ENCODE results near the gene TLX2.

TLX2 gene

DNA sequence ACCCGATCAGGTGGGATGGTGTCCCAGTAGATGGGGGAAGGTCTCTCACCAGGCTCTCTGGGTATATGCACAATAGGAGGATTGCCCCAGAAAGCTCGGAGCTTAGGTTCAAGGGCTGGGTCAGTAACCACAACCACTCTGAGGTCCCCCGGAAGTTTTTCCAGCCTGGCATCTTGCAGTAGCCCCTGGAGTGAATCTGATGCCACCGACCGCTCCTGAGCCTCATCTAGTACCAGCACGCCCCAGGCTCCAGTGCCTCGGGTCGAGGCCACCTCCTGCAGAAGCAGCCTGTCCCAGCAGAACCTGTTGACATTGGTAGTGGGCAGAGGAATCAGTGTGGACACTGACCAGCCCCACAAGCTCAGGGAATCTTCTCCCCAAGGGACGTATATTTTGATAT, 9.8 kb downstream of the TLX2 start:
- Histone ChIP-seq H3K27ac (ENCODE audit: low read depth, low read length) (no peak overlapping the region), H3F3A (ENCODE audit: insufficient read depth) (0 out of 2 replicates have a peak, but pooled peaks cover 6% of the 10 kb centered on the region), H3K4me3 (ENCODE audit: insufficient read depth, low read length, poor library complexity, severe bottlenecking) (no peak overlapping the region)

DNA sequence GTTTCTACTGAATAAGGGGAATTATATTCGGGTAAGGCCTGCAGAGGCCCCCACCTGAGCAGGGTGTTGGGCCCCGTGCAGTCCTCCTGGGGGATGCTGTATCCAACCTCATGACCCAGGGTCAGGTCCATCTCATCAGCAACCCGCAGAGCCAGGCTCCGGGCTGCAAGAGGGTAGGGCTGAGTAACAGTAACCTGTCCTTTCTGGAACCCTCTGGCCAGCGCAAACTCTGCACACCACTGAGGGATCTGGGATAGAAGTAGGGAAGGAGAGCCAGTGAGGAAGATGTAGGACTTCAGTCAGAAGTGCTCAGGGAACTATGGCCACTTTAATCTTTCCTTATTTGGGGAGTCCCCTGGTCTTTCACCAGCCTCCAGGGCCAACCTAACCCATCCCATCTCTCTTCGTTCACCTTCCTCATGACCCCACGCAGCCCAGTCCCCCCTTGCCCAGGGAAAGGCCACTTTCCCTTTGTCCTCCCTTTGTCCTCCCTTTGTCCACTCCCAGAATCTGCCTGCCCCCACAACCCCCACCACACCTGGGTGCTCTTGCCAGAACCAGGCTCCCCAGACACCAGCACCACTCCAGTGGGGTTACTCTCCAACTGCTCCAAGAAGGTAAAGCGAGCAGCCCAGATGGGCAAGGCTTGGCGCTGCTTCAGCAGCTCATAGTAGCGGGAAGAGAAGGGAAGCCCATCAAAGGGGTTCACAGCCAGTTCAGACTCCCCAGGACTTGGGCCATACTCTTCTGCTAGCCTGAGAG, 10.9 kb downstream of the TLX2 start:
- H3K27ac ChIP-seq (ENCODE audit: low read depth, low read length), result no peak overlapping the region
- H4K20me1 ChIP-seq (ENCODE audit: low read depth, low read length), result no peaks in the 10 kb centered on the region
- H3K9me3 ChIP-seq (ENCODE audit: insufficient read depth, low read length), result no peaks in the 10 kb centered on the region

More for the DNA sequence above, 9.8 kb downstream of the TLX2 start:
- Histone ChIP-seq H3K36me3 (ENCODE audit: low read length) (peaks cover 11% of the 10 kb centered on the region), H3K79me2 (ENCODE audit: insufficient read depth, low read length) (peaks cover 14% of the 10 kb centered on the region), H2AFZ (ENCODE audit: low read depth, low read length, severe bottlenecking) (no peak overlapping the region), H3K9ac (ENCODE audit: low read length) (no peak overlapping the region), H4K20me1 (ENCODE audit: low read depth, low read length) (no peaks in the 10 kb centered on the region), H3K9me3 (ENCODE audit: insufficient read depth, low read length) (no peaks in the 10 kb centered on the region), H3K4me2 (ENCODE audit: low read depth, low read length, poor library complexity, severe bottlenecking) (no peak overlapping the region), H3K9me2 (replicated peaks; ENCODE audit: insufficient read depth, low read length) (no peaks in the 10 kb centered on the region), H3K27me3 (ENCODE audit: low read length) (no peaks in the 10 kb centered on the region)
- TF ChIP-seq, protein P1, sequence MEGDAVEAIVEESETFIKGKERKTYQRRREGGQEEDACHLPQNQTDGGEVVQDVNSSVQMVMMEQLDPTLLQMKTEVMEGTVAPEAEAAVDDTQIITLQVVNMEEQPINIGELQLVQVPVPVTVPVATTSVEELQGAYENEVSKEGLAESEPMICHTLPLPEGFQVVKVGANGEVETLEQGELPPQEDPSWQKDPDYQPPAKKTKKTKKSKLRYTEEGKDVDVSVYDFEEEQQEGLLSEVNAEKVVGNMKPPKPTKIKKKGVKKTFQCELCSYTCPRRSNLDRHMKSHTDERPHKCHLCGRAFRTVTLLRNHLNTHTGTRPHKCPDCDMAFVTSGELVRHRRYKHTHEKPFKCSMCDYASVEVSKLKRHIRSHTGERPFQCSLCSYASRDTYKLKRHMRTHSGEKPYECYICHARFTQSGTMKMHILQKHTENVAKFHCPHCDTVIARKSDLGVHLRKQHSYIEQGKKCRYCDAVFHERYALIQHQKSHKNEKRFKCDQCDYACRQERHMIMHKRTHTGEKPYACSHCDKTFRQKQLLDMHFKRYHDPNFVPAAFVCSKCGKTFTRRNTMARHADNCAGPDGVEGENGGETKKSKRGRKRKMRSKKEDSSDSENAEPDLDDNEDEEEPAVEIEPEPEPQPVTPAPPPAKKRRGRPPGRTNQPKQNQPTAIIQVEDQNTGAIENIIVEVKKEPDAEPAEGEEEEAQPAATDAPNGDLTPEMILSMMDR (IDR thresholded peaks at IDR 0.05; ENCODE audit: insufficient read depth, low read length, poor library complexity, severe bottlenecking), result no peak
- TF ChIP-seq EZH2phosphoT487 (conservative IDR thresholded peaks at IDR 0.05; ENCODE audit: low read length), result no peak

DNA sequence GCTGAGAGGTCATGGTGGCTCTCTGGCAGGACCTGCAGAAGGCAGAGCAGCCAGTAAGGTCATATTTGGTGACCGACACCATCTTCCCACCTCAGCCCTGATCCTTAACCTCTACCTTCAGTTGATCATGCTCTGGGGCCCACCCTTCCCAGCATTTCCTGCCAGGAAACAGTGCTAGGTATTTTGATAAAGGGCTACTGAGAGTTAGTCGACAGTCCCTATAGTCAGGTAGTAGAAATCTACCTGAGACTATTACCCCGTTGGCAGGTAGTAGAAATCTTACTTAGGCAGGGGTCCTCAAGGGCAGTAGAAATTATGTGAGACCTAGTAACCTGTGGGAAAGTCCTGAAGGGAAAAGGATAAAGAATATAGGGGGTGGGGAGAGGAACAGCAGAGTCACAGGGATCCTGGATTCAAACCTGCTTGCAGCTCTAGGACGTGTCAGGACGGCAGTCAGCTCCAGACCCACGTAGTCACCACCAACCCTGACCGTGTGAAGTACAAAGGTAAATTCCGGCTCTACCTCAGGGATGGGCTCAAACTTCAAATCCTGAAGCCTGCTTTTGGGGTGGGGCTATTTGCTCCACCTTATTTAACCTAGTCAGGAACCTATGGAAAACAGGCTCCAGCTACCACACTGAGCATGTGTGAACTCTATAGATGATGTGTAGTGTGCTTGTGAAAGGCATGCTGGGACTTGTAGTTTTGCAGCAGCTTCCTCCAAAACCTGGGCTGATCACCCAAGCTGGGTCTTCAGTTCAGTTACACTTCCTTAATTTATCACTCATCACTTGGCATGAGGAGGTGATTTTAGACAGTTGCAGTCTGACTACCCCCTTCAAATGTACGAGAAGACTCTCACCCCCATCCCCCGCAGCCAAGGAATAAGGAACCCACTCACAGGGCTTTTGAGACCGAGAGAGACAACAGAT, 11.7 kb downstream of the TLX2 start, which contains the start of gene DQX1:
DQX1 (minus strand) TSS at position 515 of the 932 bp plus-strand sequence; CDS start at position 13, 502 bp downstream.
- 0 out of 2 replicates have a peak, but pooled peaks cover 6% of the 10 kb centered on the region for H3F3A ChIP-seq (ENCODE audit: insufficient read depth)
- H3K9me2 ChIP-seq (replicated peaks; ENCODE audit: insufficient read depth, low read length), result no peaks in the 10 kb centered on the region
- no peak within 1 kb of the TSS for H2AFZ ChIP-seq (ENCODE audit: low read depth, low read length, severe bottlenecking)
- H3K79me2 ChIP-seq (ENCODE audit: insufficient read depth, low read length), result peaks cover 23% of the 10 kb centered on the region
- no peak within 1 kb of the TSS for H3K9ac ChIP-seq (ENCODE audit: low read length)
- peaks cover 11% of the 10 kb centered on the region for H3K36me3 ChIP-seq (ENCODE audit: low read length)
- TF ChIP-seq EZH2phosphoT487 (conservative IDR thresholded peaks at IDR 0.05; ENCODE audit: low read length), result no peak
- TF ChIP-seq, protein P1 (IDR thresholded peaks at IDR 0.05; ENCODE audit: insufficient read depth, low read length, poor library complexity, severe bottlenecking), result no peak
- no peak within 1 kb of the TSS for H3K27ac ChIP-seq (ENCODE audit: low read depth, low read length)
- no peak within 1 kb of the TSS for H3K4me2 ChIP-seq (ENCODE audit: low read depth, low read length, poor library complexity, severe bottlenecking)
- H3K27me3 ChIP-seq (ENCODE audit: low read length), result no peaks in the 10 kb centered on the region
- H3K9me3 ChIP-seq (ENCODE audit: insufficient read depth, low read length), result no peaks in the 10 kb centered on the region
- no peaks in the 10 kb centered on the region for H4K20me1 ChIP-seq (ENCODE audit: low read depth, low read length)
- H3K4me3 ChIP-seq (ENCODE audit: insufficient read depth, low read length, poor library complexity, severe bottlenecking), result no peak within 1 kb of the TSS

More for the DNA sequence above, 10.9 kb downstream of the TLX2 start:
- Histone ChIP-seq H2AFZ (ENCODE audit: low read depth, low read length, severe bottlenecking) (no peak overlapping the region), H3K9me2 (replicated peaks; ENCODE audit: insufficient read depth, low read length) (no peaks in the 10 kb centered on the region), H3K9ac (ENCODE audit: low read length) (no peak overlapping the region), H3K79me2 (ENCODE audit: insufficient read depth, low read length) (peaks cover 21% of the 10 kb centered on the region), H3K27me3 (ENCODE audit: low read length) (no peaks in the 10 kb centered on the region), H3F3A (ENCODE audit: insufficient read depth) (0 out of 2 replicates have a peak, but pooled peaks cover 6% of the 10 kb centered on the region), H3K4me2 (ENCODE audit: low read depth, low read length, poor library complexity, severe bottlenecking) (no peak overlapping the region), H3K4me3 (ENCODE audit: insufficient read depth, low read length, poor library complexity, severe bottlenecking) (no peak overlapping the region), H3K36me3 (ENCODE audit: low read length) (peaks cover 11% of the 10 kb centered on the region)
- no peak for TF ChIP-seq EZH2phosphoT487 (conservative IDR thresholded peaks at IDR 0.05; ENCODE audit: low read length)
- TF ChIP-seq, protein P1 (IDR thresholded peaks at IDR 0.05; ENCODE audit: insufficient read depth, low read length, poor library complexity, severe bottlenecking), result no peak

All from SU-DHL-6 (cell line).